Right forelimb (tissue), 1 donor: ENCODE data around the gene LILRA6.
A peak's percentile ranks its signal among the peaks of the same experiment; 100 is the strongest.
"Not testable (repeated sequence)": the region's sequence is repeated elsewhere in the genome, so short reads cannot be mapped to it uniquely, and the experiment has no call there.

Source experiments
- DNase-seq: peaks from one replicate; pipeline ENCODE4 v3.0.0-alpha.2; 2018

The LILRA6 gene

DNA sequence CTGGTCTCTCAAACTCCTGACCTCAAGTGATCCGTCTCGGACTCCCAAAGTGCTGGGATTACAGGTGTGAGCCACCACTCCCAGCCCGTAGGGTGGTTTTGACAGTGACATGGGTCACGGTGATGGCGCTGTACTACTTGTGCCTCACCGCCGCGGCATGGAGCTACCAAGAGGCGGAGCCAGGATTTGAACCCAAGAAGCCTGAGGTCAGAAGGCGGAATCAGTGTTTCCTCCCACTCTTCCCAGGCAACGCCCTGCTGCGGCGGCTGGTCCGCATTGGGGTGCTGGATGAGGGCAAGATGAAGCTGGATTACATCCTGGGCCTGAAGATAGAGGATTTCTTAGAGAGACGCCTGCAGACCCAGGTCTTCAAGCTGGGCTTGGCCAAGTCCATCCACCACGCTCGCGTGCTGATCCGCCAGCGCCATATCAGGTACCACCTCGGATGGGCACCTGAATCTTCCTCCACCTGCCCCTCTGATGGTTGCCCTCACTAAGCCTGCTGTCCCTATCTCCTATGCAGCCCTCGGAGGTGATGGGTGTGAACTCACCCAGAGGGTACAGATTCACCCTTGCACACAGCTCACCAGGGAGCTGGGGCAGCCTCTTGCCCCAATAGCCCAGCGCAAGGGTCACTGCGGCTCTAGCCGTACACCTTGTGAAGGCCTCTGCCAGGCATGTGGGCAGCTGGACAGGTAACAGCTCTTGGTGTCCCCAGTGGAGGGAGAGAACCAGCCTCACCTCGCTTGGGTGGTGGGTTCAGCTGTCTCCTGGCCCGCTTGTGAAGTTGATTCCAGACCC, 36.4 kb downstream of the LILRA6 start:
- DNase-seq, result no peak

DNA sequence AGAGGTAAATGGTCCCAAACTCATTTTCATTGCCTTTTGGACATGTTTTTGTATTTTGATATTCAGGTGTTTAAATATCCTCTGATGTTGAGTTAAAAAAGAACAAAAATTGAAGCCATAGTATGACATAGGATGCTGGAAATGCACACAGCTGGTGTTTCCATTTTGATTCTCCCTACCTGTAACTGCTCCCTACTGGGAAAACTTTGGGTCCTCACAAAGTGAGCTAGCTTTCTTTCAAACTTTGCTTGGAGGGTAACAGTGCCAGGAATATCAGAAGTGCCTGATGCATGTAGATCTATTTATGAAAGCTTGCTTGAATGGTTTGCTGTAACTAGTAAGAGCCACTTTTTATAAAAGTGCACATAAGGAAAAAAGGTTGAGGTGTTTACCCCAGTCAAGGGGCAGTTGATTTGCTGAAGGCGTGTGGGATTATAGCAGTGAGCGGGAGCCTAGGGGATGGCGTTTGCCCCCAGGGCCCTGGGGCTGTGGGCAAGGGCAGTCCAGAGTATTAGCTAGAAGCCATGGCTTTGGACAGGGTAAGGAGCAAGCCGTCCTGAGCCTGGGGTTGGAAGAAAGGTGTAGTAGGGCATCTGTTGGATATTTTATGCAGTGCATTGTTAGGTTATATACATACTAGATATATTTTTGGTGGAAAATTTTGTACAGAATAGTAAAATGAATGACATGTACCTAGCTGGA, 37.7 kb downstream of the LILRA6 start:
- no peak for DNase-seq

DNA sequence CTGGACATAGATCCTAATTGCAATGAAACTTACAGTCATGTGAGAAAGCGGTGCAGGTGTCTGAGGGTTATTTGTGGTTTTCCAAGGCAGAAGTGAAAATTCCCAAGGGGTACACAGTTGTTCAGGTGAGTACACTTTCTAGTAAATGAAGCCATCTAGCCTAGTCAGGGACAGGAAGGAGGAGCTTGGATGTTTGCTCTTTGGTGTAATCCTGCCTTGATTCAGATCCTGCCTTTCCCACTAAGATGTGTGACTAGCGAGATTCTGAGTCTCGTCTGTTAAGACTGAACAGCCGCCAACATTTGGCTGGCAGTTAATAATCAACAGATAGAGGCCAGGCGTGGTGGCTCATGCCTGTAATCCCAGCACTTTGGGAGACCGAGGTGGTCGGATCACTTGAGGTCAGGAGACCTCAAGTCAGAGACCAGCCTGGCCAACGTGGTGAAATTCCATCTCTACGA, 39.4 kb downstream of the LILRA6 start:
- no peak for DNase-seq

DNA sequence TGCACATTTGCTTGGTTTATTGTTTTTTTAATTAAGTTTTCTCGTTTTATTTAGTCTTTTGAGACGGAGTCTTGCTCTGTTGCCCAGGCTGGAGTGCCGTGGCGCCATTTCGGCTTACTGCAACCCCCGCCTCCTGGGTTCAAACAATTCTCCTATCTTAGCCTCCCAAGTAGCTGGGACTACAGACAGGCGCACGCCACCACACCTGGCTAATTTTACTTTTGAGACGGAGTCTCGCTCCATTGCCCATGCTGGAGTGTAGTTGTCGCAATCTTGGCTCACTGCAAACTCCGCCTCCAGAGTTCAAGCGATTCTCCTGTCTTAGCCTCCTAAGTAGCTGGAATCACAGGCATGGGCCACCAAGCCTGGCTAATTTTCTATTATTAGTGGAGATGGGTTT, 40.6 kb downstream of the LILRA6 start:
- no peak for DNase-seq

DNA sequence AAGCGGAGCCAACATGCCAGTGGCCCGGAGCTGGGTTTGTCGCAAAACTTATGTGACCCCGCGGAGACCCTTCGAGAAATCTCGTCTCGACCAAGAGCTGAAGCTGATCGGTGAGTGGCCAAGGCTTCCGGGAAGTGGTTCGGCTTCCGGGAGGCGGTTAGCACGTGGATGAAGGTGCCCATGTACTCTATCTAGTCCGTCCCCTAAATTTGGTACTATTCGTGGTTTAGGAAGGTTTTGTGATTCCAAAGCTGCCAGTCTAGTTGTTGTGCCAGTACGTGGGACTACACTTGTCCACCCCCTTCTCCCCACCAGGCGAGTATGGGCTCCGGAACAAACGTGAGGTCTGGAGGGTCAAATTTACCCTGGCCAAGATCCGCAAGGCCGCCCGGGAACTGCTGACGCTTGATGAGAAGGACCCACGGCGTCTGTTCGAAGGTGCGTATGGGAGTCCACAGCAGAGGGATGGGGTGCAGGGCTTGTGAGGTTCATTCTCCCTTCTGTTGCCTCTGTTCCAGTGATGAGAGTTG, 41.4 kb downstream of the LILRA6 start:
- no peak for DNase-seq

DNA sequence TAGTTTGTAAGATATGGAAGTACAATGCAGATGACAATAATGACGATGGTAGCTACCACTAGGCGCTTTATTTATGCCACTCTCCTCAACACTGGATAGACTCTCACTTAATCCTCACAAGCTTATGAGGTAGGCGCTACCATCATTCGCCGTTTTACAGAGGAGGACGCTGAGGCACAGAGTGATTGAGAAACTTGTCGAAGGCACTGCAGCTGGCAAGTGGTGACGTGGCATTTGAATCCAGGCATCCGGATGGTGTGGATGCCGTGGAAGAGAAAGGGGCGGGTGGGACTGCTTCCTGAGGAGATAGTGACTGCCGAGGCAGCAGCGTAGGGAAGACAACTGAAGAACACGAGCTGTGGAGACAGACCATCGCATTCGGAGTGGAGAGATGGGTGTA, 43.2 kb downstream of the LILRA6 start:
- DNase-seq, result no peak

DNA sequence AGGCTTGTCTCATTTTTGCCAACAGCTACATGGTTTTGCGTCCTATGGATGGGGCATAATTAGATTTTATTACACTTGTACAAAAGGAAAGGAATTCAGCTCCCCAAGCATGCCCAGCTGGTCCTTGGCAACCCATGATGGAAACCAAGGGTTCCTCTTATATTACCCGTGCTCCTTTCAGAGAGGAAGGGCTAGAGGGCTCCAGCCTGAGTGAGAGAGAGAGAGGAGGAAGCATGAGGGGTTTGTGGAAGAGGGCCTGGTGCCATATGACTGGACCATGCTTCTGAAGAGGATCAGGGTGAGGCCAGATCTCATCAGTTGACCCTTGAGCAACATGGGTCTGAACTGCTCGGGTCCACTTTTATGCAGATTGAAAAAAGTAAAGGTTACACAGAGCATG, 45.5 kb downstream of the LILRA6 start:
- no peak for DNase-seq

DNA sequence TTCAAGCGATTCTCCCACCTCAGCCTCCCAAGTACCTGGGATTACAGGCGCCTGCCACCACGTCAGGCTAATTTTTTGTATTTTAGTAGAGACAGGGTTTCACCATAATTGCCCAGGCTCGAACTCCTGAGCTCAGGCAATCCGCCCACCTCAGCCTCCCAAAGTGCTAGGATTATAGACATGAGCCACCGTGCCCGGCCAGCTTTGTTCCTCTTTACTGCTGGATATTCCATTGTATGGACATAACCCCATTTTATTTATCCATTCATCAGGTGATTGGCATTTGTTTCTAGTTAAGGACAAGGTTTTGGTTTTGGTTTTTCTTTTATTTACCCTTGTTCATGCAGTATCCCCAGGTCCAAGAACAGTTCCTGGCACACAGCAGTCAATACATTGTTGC, 46.1 kb downstream of the LILRA6 start:
- no peak for DNase-seq

DNA sequence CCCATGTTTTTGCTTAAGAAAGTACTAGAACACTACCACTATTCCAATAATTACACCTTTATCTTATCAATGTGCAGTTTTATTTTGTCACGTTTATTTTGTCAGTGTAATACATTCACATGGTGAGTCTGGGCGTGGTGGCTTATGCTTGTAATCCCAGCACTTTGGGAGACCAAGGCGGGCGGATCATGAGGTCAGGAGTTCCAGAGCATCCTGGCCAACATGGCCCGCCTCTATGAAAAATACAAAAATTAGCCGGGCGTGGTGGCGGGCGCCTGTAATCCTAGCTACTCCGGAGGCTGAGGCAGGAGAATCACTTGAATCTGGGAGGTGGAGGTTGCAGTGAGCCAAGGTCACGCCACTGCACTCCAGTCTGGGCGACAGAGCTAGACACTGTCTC, 48.1 kb downstream of the LILRA6 start:
- not testable (repeated sequence) for DNase-seq

DNA sequence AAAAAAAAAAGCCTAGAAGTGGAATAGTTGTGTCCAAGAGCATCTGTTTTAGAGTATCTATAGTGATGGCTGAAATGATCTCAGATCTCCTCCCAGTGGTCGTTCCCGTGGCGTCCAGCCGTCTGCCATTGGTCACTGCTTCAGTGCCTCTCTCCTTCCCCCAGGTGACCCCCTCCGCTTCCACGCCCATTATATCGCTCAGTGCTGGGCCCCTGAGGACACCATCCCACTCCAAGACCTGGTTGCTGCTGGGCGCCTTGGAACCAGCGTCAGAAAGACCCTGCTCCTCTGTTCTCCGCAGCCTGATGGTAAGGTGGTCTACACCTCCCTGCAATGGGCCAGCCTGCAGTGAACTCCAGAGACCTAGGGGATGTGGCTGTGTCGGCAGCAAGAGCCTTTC, 49.6 kb downstream of the LILRA6 start:
- DNase-seq, result no peak

DNA sequence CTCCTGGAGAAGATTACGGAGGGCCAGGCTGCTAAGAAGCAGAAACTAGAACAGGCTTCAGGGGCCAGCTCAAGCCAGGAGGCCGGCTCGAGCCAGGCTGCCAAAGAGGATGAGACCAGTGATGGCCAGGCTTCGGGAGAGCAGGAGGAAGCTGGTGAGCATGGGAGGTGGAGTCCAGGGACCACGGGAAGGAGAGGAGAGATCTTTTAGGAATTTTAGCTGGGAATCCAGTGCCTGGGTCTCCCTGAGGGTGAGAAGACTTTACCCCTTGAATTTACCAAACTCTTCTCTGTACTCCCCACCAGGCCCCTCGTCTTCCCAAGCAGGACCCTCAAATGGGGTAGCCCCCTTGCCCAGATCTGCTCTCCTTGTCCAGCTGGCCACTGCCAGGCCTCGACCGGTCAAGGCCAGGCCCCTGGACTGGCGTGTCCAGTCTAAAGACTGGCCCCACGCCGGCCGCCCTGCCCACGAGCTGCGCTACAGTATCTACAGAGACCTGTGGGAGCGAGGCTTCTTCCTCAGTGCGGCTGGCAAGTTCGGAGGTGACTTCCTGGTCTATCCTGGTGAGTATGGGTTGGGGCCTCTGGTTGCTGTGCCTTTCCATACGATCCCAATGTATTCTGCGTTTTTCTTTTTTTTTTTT, 50.7 kb downstream of the LILRA6 start:
- DNase-seq, result no peak

DNA sequence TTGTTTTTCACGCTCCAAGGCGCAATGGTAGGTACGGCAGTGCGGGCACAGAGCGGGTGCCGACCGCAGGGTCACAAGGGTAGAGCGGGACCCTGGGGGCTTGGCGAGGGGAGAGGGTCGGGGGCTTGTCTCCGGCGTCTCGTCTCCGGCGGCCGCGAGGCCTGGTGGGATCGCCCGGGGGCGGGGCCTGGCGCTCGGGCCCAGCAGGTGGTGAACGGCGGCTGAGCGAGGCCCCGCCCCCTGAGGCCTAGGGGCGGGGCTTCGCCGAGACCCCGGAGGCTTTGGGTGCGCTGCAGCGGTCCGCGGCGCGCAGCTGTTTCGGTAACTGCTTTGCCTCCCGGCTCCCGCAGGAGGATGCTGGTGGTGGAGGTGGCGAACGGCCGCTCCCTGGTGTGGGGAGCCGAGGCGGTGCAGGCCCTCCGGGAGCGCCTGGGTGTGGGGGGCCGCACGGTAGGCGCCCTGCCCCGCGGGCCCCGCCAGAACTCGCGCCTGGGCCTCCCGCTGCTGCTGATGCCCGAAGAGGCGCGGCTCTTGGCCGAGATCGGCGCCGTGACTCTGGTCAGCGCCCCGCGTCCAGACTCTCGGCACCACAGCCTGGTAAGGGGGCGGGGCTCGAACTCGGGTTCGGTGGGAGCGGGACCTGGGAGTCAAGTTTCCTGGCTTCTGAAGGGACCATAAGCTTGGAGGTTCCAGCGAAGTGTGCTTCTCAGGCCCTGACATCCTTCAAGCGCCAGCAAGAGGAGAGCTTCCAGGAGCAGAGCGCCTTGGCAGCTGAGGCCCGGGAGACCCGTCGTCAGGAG, 51.4 kb downstream of the LILRA6 start, which contains the start of gene TSEN34:
Gene TSEN34 (plus strand): TSS at position 298 of the 800 bp plus-strand sequence. CDS start 57 bp downstream, at position 355.
- peak; percentile 71 for DNase-seq

DNA sequence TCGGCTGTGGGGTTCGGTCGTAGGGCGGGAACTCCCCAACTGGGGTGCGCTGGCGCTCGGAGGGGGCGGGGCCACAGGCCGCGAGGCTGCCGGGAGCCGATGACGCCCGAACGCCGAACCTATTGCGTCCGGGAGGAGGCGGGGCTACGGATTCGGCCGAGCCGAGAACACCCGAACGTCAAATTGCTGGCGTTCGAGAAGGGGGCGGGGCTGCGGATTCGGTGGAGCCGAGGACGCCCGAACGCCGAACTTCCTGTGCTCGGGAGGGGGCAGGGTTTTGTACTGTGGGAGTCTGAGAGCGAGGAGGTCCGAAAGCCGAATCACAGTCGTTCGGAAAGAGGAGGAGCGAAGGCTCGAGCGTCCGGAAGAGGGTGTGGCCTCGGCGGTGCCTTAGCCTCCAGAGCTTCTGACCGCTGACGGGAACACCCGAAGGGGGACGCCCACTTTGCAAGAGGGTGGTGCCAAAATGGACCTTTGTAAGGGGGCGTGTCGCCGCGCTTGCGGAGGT, 52.0 kb downstream of the LILRA6 start:
- DNase-seq, result peak; percentile 100

DNA sequence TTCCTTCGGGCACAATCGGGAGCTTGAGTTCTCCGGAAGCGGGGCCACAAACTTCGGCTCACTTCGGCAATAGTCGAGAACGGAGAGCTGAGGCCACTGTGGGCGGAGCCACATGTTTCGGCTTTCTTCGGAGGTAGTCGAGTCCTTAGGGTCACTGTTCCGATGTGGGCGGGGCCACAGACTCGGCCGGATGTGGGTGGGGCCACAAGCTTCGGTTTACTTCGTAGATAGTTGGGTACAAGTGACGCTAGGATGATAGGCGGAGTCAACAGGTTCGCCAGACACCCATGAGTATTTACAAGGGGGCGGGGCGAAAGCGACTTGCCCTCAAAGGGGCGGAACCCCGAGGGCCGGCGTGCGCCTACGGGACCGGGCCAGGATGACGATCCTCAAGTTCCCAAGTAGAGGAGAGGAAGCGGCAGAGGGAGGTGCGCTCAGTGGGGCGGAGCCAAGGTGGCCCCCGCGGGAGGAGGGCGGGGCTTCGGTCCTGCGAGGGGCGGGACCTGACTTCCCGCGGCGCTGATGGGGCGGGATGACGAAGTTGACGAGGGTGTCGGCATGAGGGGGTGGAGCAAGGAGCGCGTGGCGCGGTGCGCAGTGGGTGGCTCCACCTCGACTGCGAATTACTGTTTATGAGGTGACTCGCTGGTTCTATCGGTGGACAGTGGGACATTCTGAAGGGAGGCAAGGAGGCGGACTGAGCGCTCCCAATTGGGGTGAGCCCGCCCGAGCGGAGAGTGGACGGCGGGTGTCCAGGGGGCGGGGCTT, 52.7 kb downstream of the LILRA6 start:
- DNase-seq, result peak; percentile 100

DNA sequence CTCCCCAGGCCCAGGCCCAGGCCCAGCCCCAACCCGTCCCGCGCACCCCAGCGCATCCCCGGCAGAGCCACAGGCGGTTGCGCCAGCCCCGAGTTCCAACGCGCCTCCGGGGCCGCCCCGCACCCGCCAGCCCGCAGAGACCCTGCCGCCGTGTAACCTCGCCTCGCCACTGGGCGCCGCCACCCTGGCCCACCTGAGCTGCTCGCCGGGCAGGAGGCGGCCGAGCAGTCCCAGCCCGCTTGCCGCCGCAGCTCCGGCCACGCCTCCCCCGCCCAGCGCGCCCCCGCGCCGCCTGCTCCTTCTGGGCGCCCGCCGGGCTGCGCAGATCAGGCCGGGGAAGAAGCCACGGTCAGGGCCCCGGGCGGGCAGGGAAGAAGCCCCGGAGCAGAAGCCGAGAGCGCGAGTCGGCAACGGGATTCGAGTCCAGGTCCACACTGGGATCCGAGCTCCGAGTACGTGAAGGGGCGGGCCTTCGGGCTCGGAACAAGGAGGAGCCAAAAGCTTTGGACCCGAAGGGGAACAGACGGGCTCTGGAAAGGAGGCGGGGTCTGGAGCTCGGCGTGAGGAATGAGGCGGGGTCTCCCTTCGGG, 53.4 kb downstream of the LILRA6 start, which contains the start of gene MBOAT7:
Gene MBOAT7 (minus strand): TSS at position 436 of the 590 bp plus-strand sequence. CDS start 1,072 bp downstream, outside the sequence.
- DNase-seq, result no peak

DNA sequence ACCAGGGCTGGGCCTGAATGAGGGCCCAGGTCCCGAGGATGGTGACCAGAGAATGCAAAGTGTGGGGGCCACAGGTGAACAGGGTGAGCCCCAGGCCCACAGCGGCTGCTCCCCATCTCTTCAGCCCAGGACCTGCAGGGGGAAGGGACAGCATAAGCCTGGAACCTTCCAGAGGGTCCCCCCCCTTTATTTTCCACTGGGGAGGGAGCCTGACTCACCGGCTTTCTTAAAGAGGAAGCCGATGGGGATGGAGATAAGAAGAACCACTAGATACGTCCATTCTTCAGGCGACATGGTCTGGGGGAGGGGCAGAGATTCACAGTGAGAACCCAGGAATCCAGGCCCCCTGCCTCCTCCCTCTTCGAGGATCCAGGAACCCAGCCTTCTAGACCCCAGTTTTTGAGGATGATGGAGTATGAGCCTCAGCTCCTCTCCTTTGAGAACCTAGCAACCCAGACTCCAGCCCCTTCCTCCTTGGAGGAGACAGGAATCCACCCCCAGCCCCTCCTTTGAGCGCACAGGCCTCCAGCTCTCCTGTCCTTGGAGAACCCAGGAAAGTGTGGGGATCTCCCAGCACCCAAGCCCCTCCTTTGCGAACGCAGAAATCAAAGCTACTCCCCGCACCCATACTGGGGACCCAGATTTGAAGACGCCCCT, 54.2 kb downstream of the LILRA6 start:
- no peak for DNase-seq

DNA sequence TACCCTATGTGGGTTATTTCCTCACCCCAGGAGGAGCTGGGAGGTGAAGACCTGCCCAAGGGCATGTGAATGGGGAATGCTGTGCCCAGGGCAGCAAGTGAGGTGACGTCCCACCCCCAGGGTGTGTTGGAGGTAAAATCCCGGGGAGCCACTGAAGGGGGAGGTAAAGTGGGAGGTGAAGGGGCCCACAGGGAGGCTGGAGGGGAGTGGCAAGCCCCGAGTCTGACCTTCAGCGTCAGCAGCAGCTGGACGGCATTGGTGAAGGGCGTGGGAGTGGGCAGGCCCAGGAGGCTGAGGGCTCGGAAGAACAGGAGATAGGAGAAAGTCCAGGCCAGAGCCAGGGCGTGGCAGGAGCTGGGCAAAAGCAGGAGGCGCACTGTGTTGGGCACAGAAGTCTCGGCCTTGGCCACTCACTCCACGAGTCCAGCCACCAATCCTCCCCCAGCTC, 55.6 kb downstream of the LILRA6 start:
- DNase-seq, result no peak
